Smooth muscle cell (in vitro differentiated cells): ENCODE results near the gene WT1. TPM values are rescaled to one million over a fixed set of nuclear protein-coding genes. Genes with fewer than 3 reads are reported as not detected.

Experiments
- DNase-seq: peaks from one replicate; lab custom pipeline; 2025; ENCODE audit not compliant: unreplicated experiment; lab: John Stamatoyannopoulos, UW
- H2AFZ ChIP-seq: fragments of 200-600 bp; sonication (generic); 2 replicates; pipeline ENCODE4 v1.6.0; 2016; ENCODE audit warnings: antibody characterized with exemption, low read depth, mild to moderate bottlenecking
- H3F3A ChIP-seq: fragments of 200-600 bp; sonication (generic); 2 replicates; pipeline ENCODE4 v1.6.0; 2017; ENCODE audit warnings: antibody characterized with exemption, low read depth
- H3K27ac ChIP-seq: fragments of 200-600 bp; sonication (generic); 2 replicates; pipeline ENCODE4 v1.5.1; 2016; ENCODE audit warnings: low read depth, mild to moderate bottlenecking
- H3K27me3 ChIP-seq: fragments of 200-600 bp; sonication (generic); 2 replicates; pipeline ENCODE4 v1.6.1; 2016; ENCODE audit warnings: low read depth, mild to moderate bottlenecking
- H3K36me3 ChIP-seq: fragments of 200-600 bp; sonication (generic); 2 replicates; pipeline ENCODE4 v1.5.1; 2016; ENCODE audit warnings: low read depth
- H3K4me1 ChIP-seq: fragments of 200-600 bp; sonication (generic); 2 replicates; pipeline ENCODE4 v1.5.1; 2016; ENCODE audit warnings: low read depth
- H3K4me2 ChIP-seq: fragments of 200-600 bp; sonication (generic); 2 replicates; pipeline ENCODE4 v1.6.0; 2016; ENCODE audit warnings: mild to moderate bottlenecking
- H3K4me3 ChIP-seq: fragments of 200-600 bp; sonication (generic); 2 replicates; pipeline ENCODE4 v1.5.1; 2016; ENCODE audit warnings: mild to moderate bottlenecking
- H3K79me2 ChIP-seq: fragments of 200-600 bp; sonication (generic); 2 replicates; pipeline ENCODE4 v1.6.0; 2016; ENCODE audit warnings: low read depth, mild to moderate bottlenecking
- H3K9ac ChIP-seq: fragments of 200-600 bp; sonication (generic); 2 replicates; pipeline ENCODE4 v1.6.0; 2016; ENCODE audit warnings: low read depth
- H3K9me3 ChIP-seq: fragments of 200-600 bp; sonication (generic); replicated peaks from 2 replicates; pipeline ENCODE4 v1.5.1; 2016; ENCODE audit warnings: low read depth
- H4K20me1 ChIP-seq: fragments of 200-600 bp; sonication (generic); 2 replicates; pipeline ENCODE4 v1.6.0; 2016; ENCODE audit warnings: low read depth
- WGBS: methylation state at CpG from one replicate; pipeline ENCODE4 v1.1.7; 2016; ENCODE audit warnings: low lambda C conversion rate; 5-methylcytosine and 5-hydroxymethylcytosine counted together
- polyA plus RNA-seq: library from polyadenylated mRNA; unstranded; fragments of >200 nt; fragmentation: Nextera tagmentation; extraction: Ambion mirVana; gene quantifications from 2 replicates; pipeline ENCODE4 v1.2.1, GENCODE V29; 2016
- total RNA-seq: library from RNA; depleted of rRNA; stranded (reverse); fragments of >200 nt; gene quantifications from 2 replicates; pipeline ENCODE4 v1.2.3, GENCODE V29; 2014
- TF ChIP-seq, protein P1 (sequence below): fragments of 200-600 bp; sonication (generic); IDR thresholded peaks from 2 replicates; pipeline ENCODE4 v1.5.1; 2017; ENCODE audit warnings: borderline replicate concordance, mild to moderate bottlenecking, antibody characterized with exemption; ENCODE audit not compliant: insufficient read depth, poor library complexity, severe bottlenecking

The WT1 gene
- total and polyA plus RNA-seq, 2 experiments from 2014 or later: not detected

DNA sequence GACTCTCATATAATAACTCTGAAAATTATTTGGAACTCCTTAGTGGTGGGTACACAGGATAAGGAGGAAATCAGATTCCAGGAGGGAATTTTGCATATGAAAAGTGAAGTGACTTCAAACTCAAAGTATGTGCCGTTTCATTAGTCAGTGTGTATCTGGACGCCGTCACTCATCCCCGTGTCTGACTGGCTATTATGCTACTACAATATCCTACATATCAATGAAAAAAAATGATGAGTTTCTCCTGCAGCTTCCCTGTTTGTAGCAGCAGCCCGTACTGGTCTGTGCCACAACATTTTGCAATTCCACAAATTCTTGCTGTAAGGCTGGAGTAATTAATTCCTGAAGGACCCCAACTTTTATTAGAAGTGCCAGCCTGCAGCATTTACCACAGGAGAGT, 16.5 kb downstream of the WT1 start:
- H3K36me3 ChIP-seq: no peaks in the 10 kb centered on the region

DNA sequence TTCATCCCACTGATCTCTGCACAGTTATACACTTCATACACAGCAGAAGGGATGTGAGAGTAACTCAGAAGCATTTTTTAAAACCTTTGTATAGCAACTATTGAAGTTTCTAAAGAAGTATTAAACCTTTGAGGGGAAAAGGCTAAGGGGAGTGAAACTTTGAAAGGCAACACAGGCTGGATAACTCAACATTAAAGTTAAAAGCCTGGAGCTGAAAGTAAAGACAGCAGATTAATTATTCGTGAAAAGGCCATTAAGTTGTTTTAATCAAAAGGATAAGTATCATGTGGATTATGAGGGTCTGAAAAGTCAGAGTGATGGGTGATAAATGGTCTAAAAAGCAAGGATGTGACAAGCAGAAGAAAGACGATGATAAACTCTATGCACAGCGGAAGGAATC, 17.5 kb downstream of the WT1 start:
- H3K9ac ChIP-seq: no peak overlapping the region
- no peak overlapping the region for H3K4me2 ChIP-seq
- no peaks in the 10 kb centered on the region for H4K20me1 ChIP-seq
- DNase-seq: no peak
- WGBS: 83% methylated on average over 3 of the region's 3 CpGs
- no peaks in the 10 kb centered on the region for H3F3A ChIP-seq
- no peaks in the 10 kb centered on the region for H3K79me2 ChIP-seq
- no peak overlapping the region for H3K27ac ChIP-seq
- H2AFZ ChIP-seq: no peak overlapping the region
- H3K4me1 ChIP-seq: peaks cover 6% of the 10 kb centered on the region
- no peaks in the 10 kb centered on the region for H3K36me3 ChIP-seq
- peaks cover 46% of the 10 kb centered on the region for H3K27me3 ChIP-seq
- no peaks in the 10 kb centered on the region for H3K9me3 ChIP-seq
- TF ChIP-seq, protein P1, sequence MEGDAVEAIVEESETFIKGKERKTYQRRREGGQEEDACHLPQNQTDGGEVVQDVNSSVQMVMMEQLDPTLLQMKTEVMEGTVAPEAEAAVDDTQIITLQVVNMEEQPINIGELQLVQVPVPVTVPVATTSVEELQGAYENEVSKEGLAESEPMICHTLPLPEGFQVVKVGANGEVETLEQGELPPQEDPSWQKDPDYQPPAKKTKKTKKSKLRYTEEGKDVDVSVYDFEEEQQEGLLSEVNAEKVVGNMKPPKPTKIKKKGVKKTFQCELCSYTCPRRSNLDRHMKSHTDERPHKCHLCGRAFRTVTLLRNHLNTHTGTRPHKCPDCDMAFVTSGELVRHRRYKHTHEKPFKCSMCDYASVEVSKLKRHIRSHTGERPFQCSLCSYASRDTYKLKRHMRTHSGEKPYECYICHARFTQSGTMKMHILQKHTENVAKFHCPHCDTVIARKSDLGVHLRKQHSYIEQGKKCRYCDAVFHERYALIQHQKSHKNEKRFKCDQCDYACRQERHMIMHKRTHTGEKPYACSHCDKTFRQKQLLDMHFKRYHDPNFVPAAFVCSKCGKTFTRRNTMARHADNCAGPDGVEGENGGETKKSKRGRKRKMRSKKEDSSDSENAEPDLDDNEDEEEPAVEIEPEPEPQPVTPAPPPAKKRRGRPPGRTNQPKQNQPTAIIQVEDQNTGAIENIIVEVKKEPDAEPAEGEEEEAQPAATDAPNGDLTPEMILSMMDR: no peak
- no peak overlapping the region for H3K4me3 ChIP-seq

More for the DNA sequence above, 16.5 kb downstream of the WT1 start:
- Histone ChIP-seq H4K20me1 (no peaks in the 10 kb centered on the region), H3K27ac (no peak overlapping the region), H3K9ac (no peak overlapping the region), H3K4me2 (no peak overlapping the region), H3K4me3 (no peak overlapping the region), H3K79me2 (no peaks in the 10 kb centered on the region), H3K27me3 (peaks cover 57% of the 10 kb centered on the region), H3K9me3 (no peaks in the 10 kb centered on the region), H3K4me1 (peaks cover 6% of the 10 kb centered on the region), H3F3A (no peaks in the 10 kb centered on the region), H2AFZ (no peak overlapping the region)
- WGBS: 30% methylated on average over 5 of the region's 5 CpGs
- DNase-seq: no peak
- TF ChIP-seq, protein P1: no peak

DNA sequence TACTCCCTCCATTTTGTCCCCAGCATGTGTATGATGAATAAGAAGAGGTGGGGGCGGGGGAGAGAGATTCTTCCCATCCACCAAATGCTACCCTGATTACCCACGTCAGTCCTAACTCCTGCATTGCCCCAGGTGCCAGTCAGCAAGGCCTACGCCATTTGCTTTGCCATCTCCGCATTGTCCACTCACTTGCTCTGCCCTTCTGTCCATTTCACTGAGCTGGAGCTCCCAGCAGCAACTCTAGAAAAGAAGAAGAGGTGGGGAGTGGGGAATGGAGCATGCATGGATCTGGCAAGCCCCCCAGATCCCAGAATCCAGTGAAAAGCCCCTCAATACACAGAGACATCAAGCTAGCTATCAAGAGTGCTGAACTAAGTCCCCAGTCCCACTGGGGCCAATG, 19.0 kb downstream of the WT1 start:
- TF ChIP-seq, protein P1: no peak
- H3K9ac ChIP-seq: no peak overlapping the region
- peaks cover 6% of the 10 kb centered on the region for H3K4me1 ChIP-seq
- H3K36me3 ChIP-seq: no peaks in the 10 kb centered on the region
- H3K27ac ChIP-seq: no peak overlapping the region
- no peaks in the 10 kb centered on the region for H3K79me2 ChIP-seq
- no peaks in the 10 kb centered on the region for H4K20me1 ChIP-seq
- H3K4me3 ChIP-seq: no peak overlapping the region
- H3K9me3 ChIP-seq: no peaks in the 10 kb centered on the region
- no peak for DNase-seq
- H2AFZ ChIP-seq: no peak overlapping the region
- peaks cover 45% of the 10 kb centered on the region for H3K27me3 ChIP-seq
- no peaks in the 10 kb centered on the region for H3F3A ChIP-seq
- H3K4me2 ChIP-seq: no peak overlapping the region
- WGBS: 90% methylated on average over 4 of the region's 4 CpGs

DNA sequence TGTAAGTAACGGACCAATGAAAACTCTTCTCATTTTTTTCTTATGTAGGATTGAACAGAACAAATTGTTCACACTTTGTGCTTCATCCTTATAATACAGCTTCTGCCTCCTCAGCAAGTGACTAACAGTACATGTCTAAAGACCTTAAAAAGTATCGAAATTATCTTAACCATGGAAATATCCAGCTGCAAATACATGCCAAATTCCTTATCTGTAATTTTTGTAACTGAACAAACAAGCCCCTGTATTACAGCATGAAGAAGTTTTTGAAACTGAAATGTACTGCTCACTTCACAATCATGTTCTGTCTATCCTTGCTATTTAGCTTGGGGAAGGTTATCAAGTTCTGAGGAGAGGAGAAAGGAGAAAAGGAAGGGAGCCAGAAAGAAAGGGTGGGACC, 20.4 kb downstream of the WT1 start:
- 91% methylated on average over 2 of the region's 2 CpGs for WGBS
- no peak overlapping the region for H2AFZ ChIP-seq
- no peak for DNase-seq

More for the DNA sequence above, 20.4 kb downstream of the WT1 start:
- Histone ChIP-seq H4K20me1 (no peaks in the 10 kb centered on the region), H3K36me3 (no peaks in the 10 kb centered on the region), H3K79me2 (no peaks in the 10 kb centered on the region), H3K9me3 (no peaks in the 10 kb centered on the region), H3K27me3 (peaks cover 55% of the 10 kb centered on the region), H3K9ac (no peak overlapping the region), H3F3A (no peaks in the 10 kb centered on the region), H3K27ac (no peak overlapping the region), H3K4me3 (no peak overlapping the region), H3K4me1 (no peaks in the 10 kb centered on the region), H3K4me2 (no peak overlapping the region)
- TF ChIP-seq, protein P1: no peak
